ENCODE measurements around the gene CHCHD10. TPM values are rescaled to one million over a fixed set of nuclear protein-coding genes. Genes with fewer than 3 reads are reported as not detected.

The CHCHD10 gene
- total and polyA plus RNA-seq, 2 of the 13 experiments (the other 11 are each of a cell fraction or from before 2014, with no cell fraction given), result 37.0 to 62.8 TPM

- Histone ChIP-seq H3K9ac (ENCODE audit: insufficient read depth, low read depth, low read length) (no peak overlapping the region), H2AFZ (ENCODE audit: low read length) (no peak overlapping the region), H3K36me3 (replicated peaks in 1 of 2; ENCODE audit: control insufficient read depth in 1 of 2, insufficient read depth in 2 of 2, low read length in 2 of 2) (peaks cover 11 to 28% of the 10 kb centered on the region in 2 experiments; a peak in 3 of 5 replicates), H3K4me2 (ENCODE audit: low read depth, low read length) (no peak overlapping the region), H3K4me3 (replicated peaks in 1 of 3; ENCODE audit: insufficient read depth in 1 of 3, low read depth in 2 of 3, low read length in 3 of 3) (no peak overlapping the region), H3K9me3 (ENCODE audit: low read length) (no peaks in the 10 kb centered on the region), H3K4me1 (ENCODE audit: insufficient read depth, low read length) (no peaks in the 10 kb centered on the region), H3K27ac (ENCODE audit: extremely low read length, insufficient read depth, low read length) (no peak overlapping the region), H3K79me2 (ENCODE audit: insufficient read depth, low read length) (peaks cover 1% of the 10 kb centered on the region), H3K27me3 (ENCODE audit: control insufficient read depth in 1 of 2, insufficient read depth in 2 of 2, low read length in 2 of 2) (no peaks in the 10 kb centered on the region), H4K20me1 (ENCODE audit: insufficient read depth, low read length) (no peaks in the 10 kb centered on the region)
- 100% methylated on average over 2 of the region's 2 CpGs for WGBS (ENCODE audit: low lambda C conversion rate)
- in situ Hi-C loops (cut with HindIII; ENCODE audit: extremely low pct_ligation_motif_present, low pct_unique_long_range_greater_than_20kb), result no loop called here
- TF ChIP-seq KDM2A (CRISPR knock-in tag; IDR thresholded peaks at IDR 0.05; ENCODE audit: borderline replicate concordance, low read depth) (no peak), ZNF180 (CRISPR knock-in tag; IDR thresholded peaks at IDR 0.05; ENCODE audit: borderline replicate concordance, low read depth) (no peak), TCF12 (IDR thresholded peaks at IDR 0.05) (no peak), TCF12 (CRISPR knock-in tag; IDR thresholded peaks at IDR 0.05) (no peak), XRCC5 (optimal IDR thresholded peaks at IDR 0.05; ENCODE audit: low read length) (no peak)
- intact Hi-C loops (cut with micrococcal nuclease; ENCODE audit: unreplicated experiment), result no loop called here
- POLR2A ChIA-PET, result no interaction called here
- BruUV-seq (replicated peaks), result no TSS peak
- CTCF ChIA-PET (ENCODE audit: low intra/inter-chr PET ratio, low total read pairs), result no interaction called here
- ATAC-seq (no peak), FAIRE-seq (no peak), DNase-seq (ENCODE audit: low spot score) (no peak)
Observed at GRCh38 chr22:23743303-23743705, 24.5 kb downstream of the CHCHD10 start.

- in situ Hi-C loops (cut with HindIII; ENCODE audit: extremely low pct_ligation_motif_present, low pct_unique_long_range_greater_than_20kb) (no loop called here), intact Hi-C loops (cut with micrococcal nuclease; ENCODE audit: unreplicated experiment) (no loop called here)
- no peaks in the 10 kb centered on the region for H3K79me2 ChIP-seq (ENCODE audit: insufficient read depth, low read length)
- peaks cover 11 to 28% of the 10 kb centered on the region in 2 experiments; a peak in 3 of 5 replicates for H3K36me3 ChIP-seq (replicated peaks in 1 of 2; ENCODE audit: control insufficient read depth in 1 of 2, insufficient read depth in 2 of 2, low read length in 2 of 2)
- BruUV-seq (replicated peaks), result no TSS peak
- no peaks in the 10 kb centered on the region for H3K4me1 ChIP-seq (ENCODE audit: insufficient read depth, low read length)
- 91% methylated on average over 4 of the region's 7 CpGs for WGBS (ENCODE audit: low lambda C conversion rate)
- ChIA-PET POLR2A (no interaction called here), CTCF (ENCODE audit: low intra/inter-chr PET ratio, low total read pairs) (no interaction called here)
- H3K4me3 ChIP-seq (replicated peaks in 1 of 3; ENCODE audit: insufficient read depth in 1 of 3, low read depth in 2 of 3, low read length in 3 of 3), result no peak overlapping the region
- no peak for DNase-seq (ENCODE audit: low spot score)
- FAIRE-seq, result no peak
- no peaks in the 10 kb centered on the region for H3K9me3 ChIP-seq (ENCODE audit: low read length)
- no peak overlapping the region for H3K4me2 ChIP-seq (ENCODE audit: low read depth, low read length)
- H3K27me3 ChIP-seq (ENCODE audit: control insufficient read depth in 1 of 2, insufficient read depth in 2 of 2, low read length in 2 of 2), result no peaks in the 10 kb centered on the region
- no peak for ATAC-seq
- H4K20me1 ChIP-seq (ENCODE audit: insufficient read depth, low read length), result no peaks in the 10 kb centered on the region
- no peak overlapping the region for H2AFZ ChIP-seq (ENCODE audit: low read length)
- H3K27ac ChIP-seq (ENCODE audit: extremely low read length, insufficient read depth, low read length), result no peak overlapping the region
- no peak overlapping the region for H3K9ac ChIP-seq (ENCODE audit: insufficient read depth, low read depth, low read length)
- TF ChIP-seq FOXO1 (CRISPR knock-in tag; IDR thresholded peaks at IDR 0.05), result no peak
- no peak for TF ChIP-seq ZNF30 (CRISPR knock-in tag; IDR thresholded peaks at IDR 0.05)
- TF ChIP-seq TFDP2 (CRISPR knock-in tag; IDR thresholded peaks at IDR 0.05), result no peak
- TF ChIP-seq NKX3-1 (CRISPR knock-in tag; IDR thresholded peaks at IDR 0.05), result no peak
- no peak for TF ChIP-seq SMARCE1 (IDR thresholded peaks at IDR 0.05; ENCODE audit: borderline replicate concordance)
- no peak for TF ChIP-seq ARHGAP35 (CRISPR knock-in tag; IDR thresholded peaks at IDR 0.05; ENCODE audit: borderline replicate concordance)
- no peak for TF ChIP-seq ATF1 (CRISPR knock-in tag; IDR thresholded peaks at IDR 0.05)
- no peak for TF ChIP-seq SP5 (CRISPR knock-in tag; IDR thresholded peaks at IDR 0.05; ENCODE audit: borderline replicate concordance, low read depth)
- TF ChIP-seq KDM4B (CRISPR knock-in tag; IDR thresholded peaks at IDR 0.05), result no peak
- TF ChIP-seq CHD2 (IDR thresholded peaks at IDR 0.05; ENCODE audit: low read depth, low read length), result no peak
- no peak for TF ChIP-seq MXD1 (CRISPR knock-in tag; IDR thresholded peaks at IDR 0.05)
- no peak for TF ChIP-seq ZNF672 (CRISPR knock-in tag; IDR thresholded peaks at IDR 0.05)
- TF ChIP-seq SALL2 (CRISPR knock-in tag; IDR thresholded peaks at IDR 0.05), result no peak
Observed at GRCh38 chr22:23742505-23743264, 25.1 kb downstream of the CHCHD10 start.
